Measurements from ENCODE around the gene LHFPL6. TPM values are rescaled to one million over a fixed set of nuclear protein-coding genes. Genes with fewer than 3 reads are reported as not detected.
A peak's percentile ranks its signal among the peaks of the same experiment; 100 is the strongest.

The LHFPL6 gene
- total RNA-seq, 1 experiment from 2014 or later, result 2.5 TPM

DNA sequence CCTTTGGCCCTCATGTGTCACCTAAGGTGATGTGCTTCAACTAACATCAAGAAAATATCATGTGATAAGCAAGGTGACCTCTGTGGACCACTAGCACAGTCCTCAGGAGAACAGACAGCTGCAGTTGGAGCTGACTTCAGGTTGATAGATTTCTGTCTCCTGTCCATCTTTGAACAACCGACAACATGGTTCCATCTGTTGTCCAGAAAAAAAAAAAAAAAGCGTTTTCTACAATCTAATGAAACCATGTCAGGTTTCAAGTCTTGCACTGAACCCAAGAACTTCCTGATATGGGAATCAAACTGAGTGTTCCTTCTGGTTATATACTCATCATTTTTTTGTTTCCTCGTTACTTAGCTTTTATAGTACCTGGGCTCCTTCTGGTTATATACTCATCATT, 75.7 kb downstream of the LHFPL6 start:
- peak overlapping the region; percentile 47 for H3K4me2 ChIP-seq

DNA sequence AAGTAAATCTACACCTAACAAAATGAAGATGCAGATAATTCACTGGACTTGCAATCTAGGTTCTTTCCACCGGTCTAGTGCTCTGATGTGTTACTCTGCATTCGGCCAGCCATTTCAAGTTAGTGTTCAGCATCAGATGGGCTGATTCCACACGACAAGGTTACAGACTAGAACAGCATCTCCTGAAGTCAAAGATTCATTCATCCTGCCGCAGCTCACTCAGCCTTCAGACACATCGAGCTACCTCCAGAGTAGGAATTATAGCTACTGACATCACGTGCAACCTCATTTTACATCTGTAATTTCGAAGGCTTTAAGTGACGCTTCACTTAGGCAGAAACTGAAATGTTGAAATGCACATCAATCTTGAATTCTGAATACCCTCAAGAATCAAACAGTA, 76.5 kb downstream of the LHFPL6 start:
- H3K36me3 ChIP-seq (ENCODE audit: low read depth), result no peaks in the 10 kb centered on the region
- no peaks in the 10 kb centered on the region; the same call in 1 of the 2 replicates for H3K9me2 ChIP-seq (ENCODE audit: insufficient read depth)
- DNase-seq, result no peak
- H3K4me3 ChIP-seq, result no peak overlapping the region
- CTCF ChIA-PET, result no interaction called here
- H3K27ac ChIP-seq, result no peak overlapping the region
- BruUV-seq (replicated peaks), result no TSS peak
- TF ChIP-seq, protein P1, sequence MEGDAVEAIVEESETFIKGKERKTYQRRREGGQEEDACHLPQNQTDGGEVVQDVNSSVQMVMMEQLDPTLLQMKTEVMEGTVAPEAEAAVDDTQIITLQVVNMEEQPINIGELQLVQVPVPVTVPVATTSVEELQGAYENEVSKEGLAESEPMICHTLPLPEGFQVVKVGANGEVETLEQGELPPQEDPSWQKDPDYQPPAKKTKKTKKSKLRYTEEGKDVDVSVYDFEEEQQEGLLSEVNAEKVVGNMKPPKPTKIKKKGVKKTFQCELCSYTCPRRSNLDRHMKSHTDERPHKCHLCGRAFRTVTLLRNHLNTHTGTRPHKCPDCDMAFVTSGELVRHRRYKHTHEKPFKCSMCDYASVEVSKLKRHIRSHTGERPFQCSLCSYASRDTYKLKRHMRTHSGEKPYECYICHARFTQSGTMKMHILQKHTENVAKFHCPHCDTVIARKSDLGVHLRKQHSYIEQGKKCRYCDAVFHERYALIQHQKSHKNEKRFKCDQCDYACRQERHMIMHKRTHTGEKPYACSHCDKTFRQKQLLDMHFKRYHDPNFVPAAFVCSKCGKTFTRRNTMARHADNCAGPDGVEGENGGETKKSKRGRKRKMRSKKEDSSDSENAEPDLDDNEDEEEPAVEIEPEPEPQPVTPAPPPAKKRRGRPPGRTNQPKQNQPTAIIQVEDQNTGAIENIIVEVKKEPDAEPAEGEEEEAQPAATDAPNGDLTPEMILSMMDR (conservative IDR thresholded peaks at IDR 0.05), result no peak
- no peak for TF ChIP-seq EZH2 (IDR thresholded peaks at IDR 0.05; ENCODE audit: low read depth)
- no peaks in the 10 kb centered on the region for H3K27me3 ChIP-seq (ENCODE audit: insufficient read depth, low read depth)
- intact Hi-C loops (cut with micrococcal nuclease; ENCODE audit: unreplicated experiment), result loop anchor here (5.0 kb wide), 1 partner anchor 41 kb away; no protein-coding TSS in a partner anchor
- no peaks in the 10 kb centered on the region for H4K20me1 ChIP-seq (ENCODE audit: insufficient read depth)
- no peaks in the 10 kb centered on the region for H3K79me2 ChIP-seq (ENCODE audit: low read depth)
- peaks cover 27% of the 10 kb centered on the region for H3K4me1 ChIP-seq (replicated peaks; ENCODE audit: insufficient read depth)
- no peaks in the 10 kb centered on the region for H3K9me3 ChIP-seq (ENCODE audit: insufficient read depth, low read depth)
- H2AFZ ChIP-seq, result no peak overlapping the region
- no peak overlapping the region for H3K4me2 ChIP-seq
- no peaks in the 10 kb centered on the region; the same call in 1 of the 2 replicates for H3F3A ChIP-seq (ENCODE audit: insufficient read depth, low read depth)
- POLR2A ChIA-PET (ENCODE audit: unreplicated experiment), result no interaction called here

More for the DNA sequence above, 75.7 kb downstream of the LHFPL6 start:
- no TSS peak for BruUV-seq (replicated peaks)
- Histone ChIP-seq H3K9me2 (ENCODE audit: insufficient read depth) (no peaks in the 10 kb centered on the region; the same call in 1 of the 2 replicates), H2AFZ (no peak overlapping the region), H3K27me3 (ENCODE audit: insufficient read depth, low read depth) (no peaks in the 10 kb centered on the region), H3K79me2 (ENCODE audit: low read depth) (no peaks in the 10 kb centered on the region), H3K27ac (peak overlapping the region; percentile 30), H4K20me1 (ENCODE audit: insufficient read depth) (no peaks in the 10 kb centered on the region), H3K9me3 (ENCODE audit: insufficient read depth, low read depth) (no peaks in the 10 kb centered on the region), H3K4me3 (no peak overlapping the region), H3F3A (ENCODE audit: insufficient read depth, low read depth) (no peaks in the 10 kb centered on the region; the same call in 1 of the 2 replicates), H3K4me1 (replicated peaks; ENCODE audit: insufficient read depth) (peaks cover 34% of the 10 kb centered on the region), H3K36me3 (ENCODE audit: low read depth) (no peaks in the 10 kb centered on the region)
- POLR2A ChIA-PET (ENCODE audit: unreplicated experiment), result no interaction called here
- DNase-seq, result no peak
- TF ChIP-seq, protein P1 (conservative IDR thresholded peaks at IDR 0.05), result no peak
- no peak for TF ChIP-seq EZH2 (IDR thresholded peaks at IDR 0.05; ENCODE audit: low read depth)
- intact Hi-C loops (cut with micrococcal nuclease; ENCODE audit: unreplicated experiment), result loop anchor here (5.0 kb wide), 1 partner anchor 40 kb away; no protein-coding TSS in a partner anchor
- CTCF ChIA-PET, result interaction anchor here (0.7 kb wide), 2 partner anchors 41 to 556 kb away, joined by 3 to 13 read pairs; no protein-coding TSS in a partner anchor

DNA sequence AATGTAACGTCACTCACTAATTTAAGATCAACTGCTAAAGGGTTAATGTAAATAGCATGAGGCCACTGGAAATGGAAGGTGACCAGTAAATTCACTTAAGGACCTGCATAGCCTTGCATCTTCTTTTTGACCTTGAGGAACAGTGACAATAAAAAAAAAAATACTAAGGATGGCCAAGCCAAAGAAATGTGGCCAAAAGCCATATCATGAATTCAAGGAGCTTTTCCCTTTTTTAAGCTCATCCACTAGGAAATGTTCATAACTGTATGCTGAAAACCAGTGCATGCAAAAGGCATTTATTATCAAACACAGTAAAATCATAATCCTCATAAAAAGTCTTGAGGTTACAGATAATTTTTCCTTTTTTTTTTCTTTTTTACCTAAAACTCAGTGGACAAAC, 77.5 kb downstream of the LHFPL6 start:
- BruUV-seq (replicated peaks), result no TSS peak
- ChIA-PET POLR2A (ENCODE audit: unreplicated experiment) (interaction anchor here (0.7 kb wide), 1 partner anchor 172 kb away, joined by 4 read pairs; no protein-coding TSS in a partner anchor), CTCF (interaction anchor here (0.7 kb wide), 1 partner anchor 77 kb away, joined by 3 read pairs; no protein-coding TSS in a partner anchor)
- Histone ChIP-seq H2AFZ (no peak overlapping the region), H3K27me3 (ENCODE audit: insufficient read depth, low read depth) (no peaks in the 10 kb centered on the region), H3K9me3 (ENCODE audit: insufficient read depth, low read depth) (no peaks in the 10 kb centered on the region), H3K9me2 (ENCODE audit: insufficient read depth) (no peaks in the 10 kb centered on the region; the same call in 1 of the 2 replicates), H3K4me1 (replicated peaks; ENCODE audit: insufficient read depth) (peaks cover 17% of the 10 kb centered on the region), H3K4me3 (no peak overlapping the region), H3K4me2 (no peak overlapping the region), H3K79me2 (ENCODE audit: low read depth) (no peaks in the 10 kb centered on the region), H4K20me1 (ENCODE audit: insufficient read depth) (no peaks in the 10 kb centered on the region), H3F3A (ENCODE audit: insufficient read depth, low read depth) (no peaks in the 10 kb centered on the region; the same call in 1 of the 2 replicates), H3K36me3 (ENCODE audit: low read depth) (no peaks in the 10 kb centered on the region), H3K27ac (no peak overlapping the region)
- DNase-seq, result no peak
- TF ChIP-seq, protein P1 (conservative IDR thresholded peaks at IDR 0.05), result no peak
- no peak for TF ChIP-seq EZH2 (IDR thresholded peaks at IDR 0.05; ENCODE audit: low read depth)
- intact Hi-C loops (cut with micrococcal nuclease; ENCODE audit: unreplicated experiment), result loop anchor here (5.0 kb wide), 1 partner anchor 42 kb away; no protein-coding TSS in a partner anchor

All from PC-9 (cell line).